Nephron progenitor cell (in vitro differentiated cells): ENCODE results near the gene GDI1.
A peak's percentile ranks its signal among the peaks of the same experiment; 100 is the strongest.

Experiments used
- DNase-seq: peaks from one replicate; pipeline ENCODE4 v3.0.0; 2021
- H3K27ac Mint-ChIP-seq: 2 replicates; pipeline ENCODE4 v1.8.0; 2021; ENCODE audit warnings: mild to moderate bottlenecking, moderate library complexity, mixed read lengths
- H3K27me3 Mint-ChIP-seq: 2 replicates; pipeline ENCODE4 v1.8.0; 2021; ENCODE audit warnings: mild to moderate bottlenecking, low read depth, mixed read lengths; ENCODE audit not compliant: poor library complexity
- H3K36me3 Mint-ChIP-seq: 2 replicates; pipeline ENCODE4 v1.8.0; 2021; ENCODE audit warnings: low read depth, mixed read lengths
- H3K4me1 Mint-ChIP-seq: 2 replicates; pipeline ENCODE4 v1.8.0; 2021; ENCODE audit warnings: mixed read lengths
- H3K4me3 Mint-ChIP-seq: 2 replicates; pipeline ENCODE4 v1.8.0; 2021; ENCODE audit warnings: mild to moderate bottlenecking, moderate library complexity, mixed read lengths
- H3K9me3 Mint-ChIP-seq: 2 replicates; pipeline ENCODE4 v1.8.0; 2021; ENCODE audit warnings: mild to moderate bottlenecking, moderate library complexity, mixed read lengths
- CTCF ChIP-seq: fragments of 200-600 bp; sonication (generic); IDR thresholded peaks from 2 replicates; pipeline ENCODE4 v1.5.0; 2021; ENCODE audit warnings: antibody characterized with exemption

GDI1 gene

DNA sequence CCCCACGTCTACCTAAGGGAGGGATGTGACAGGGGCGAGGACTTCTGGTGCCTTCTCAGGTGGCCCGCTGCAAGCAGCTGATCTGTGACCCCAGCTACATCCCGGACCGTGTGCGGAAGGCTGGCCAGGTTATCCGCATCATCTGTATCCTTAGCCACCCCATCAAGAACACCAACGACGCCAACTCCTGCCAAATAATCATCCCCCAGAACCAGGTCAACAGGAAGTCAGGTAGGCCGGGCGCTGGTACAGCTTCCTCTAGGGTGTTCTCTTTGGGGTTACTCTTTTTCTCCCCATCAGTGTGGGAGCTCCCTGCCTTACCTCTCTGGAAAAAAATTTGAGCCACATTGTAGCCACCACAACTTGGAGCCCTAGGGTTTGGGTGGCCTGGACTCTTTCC lies 4.6 kb downstream of the GDI1 start:
- H3K9me3 Mint-ChIP-seq: peaks cover 51% of the 10 kb centered on the region

GRCh38 chrX:154441984-154442707 lies 5.2 kb downstream of the GDI1 start:
- peaks cover 17% of the 10 kb centered on the region for H3K4me1 Mint-ChIP-seq
- TF ChIP-seq CTCF: no peak
- no peak for DNase-seq
- no peak overlapping the region for H3K4me3 Mint-ChIP-seq
- peak overlapping the region; percentile 36 for H3K27ac Mint-ChIP-seq
- peaks cover 5% of the 10 kb centered on the region for H3K36me3 Mint-ChIP-seq
- peaks cover 57% of the 10 kb centered on the region for H3K9me3 Mint-ChIP-seq
- no peaks in the 10 kb centered on the region for H3K27me3 Mint-ChIP-seq

More for the DNA sequence above, 4.6 kb downstream of the GDI1 start:
- peaks cover 17% of the 10 kb centered on the region for H3K4me1 Mint-ChIP-seq
- H3K4me3 Mint-ChIP-seq: no peak overlapping the region
- H3K27me3 Mint-ChIP-seq: no peaks in the 10 kb centered on the region
- H3K36me3 Mint-ChIP-seq: no peaks in the 10 kb centered on the region
- DNase-seq: no peak
- peak overlapping the region; percentile 36 for H3K27ac Mint-ChIP-seq
- TF ChIP-seq CTCF: no peak

DNA sequence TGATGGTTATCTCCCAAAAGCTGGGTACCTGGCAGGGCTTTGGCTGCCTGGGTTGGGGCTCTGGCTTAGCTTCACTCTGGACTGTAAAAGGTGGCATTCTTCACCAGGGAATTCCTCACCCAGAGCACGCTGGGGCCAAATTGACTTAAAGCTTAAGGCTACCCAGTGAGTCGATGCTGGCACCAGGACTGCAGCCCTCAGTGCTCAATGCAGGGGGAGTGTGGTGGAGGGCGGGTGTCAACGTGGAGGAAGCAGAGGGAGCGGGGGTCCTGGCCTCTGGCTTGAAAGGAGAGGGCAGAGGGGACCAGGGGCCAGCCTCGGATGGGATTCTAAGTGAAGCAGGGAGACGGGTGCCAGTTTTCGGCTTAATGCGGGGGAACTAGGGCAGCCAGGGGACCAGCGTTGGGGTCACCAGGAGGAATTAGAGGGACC lies 6.5 kb downstream of the GDI1 start:
- Mint-ChIP-seq H3K9me3 (peaks cover 61% of the 10 kb centered on the region), H3K4me3 (peak overlapping the region; percentile 80), H3K27ac (no peak overlapping the region), H3K36me3 (peaks cover 9% of the 10 kb centered on the region), H3K4me1 (peaks cover 9% of the 10 kb centered on the region), H3K27me3 (no peaks in the 10 kb centered on the region)
- no peak for DNase-seq
- no peak for TF ChIP-seq CTCF

DNA sequence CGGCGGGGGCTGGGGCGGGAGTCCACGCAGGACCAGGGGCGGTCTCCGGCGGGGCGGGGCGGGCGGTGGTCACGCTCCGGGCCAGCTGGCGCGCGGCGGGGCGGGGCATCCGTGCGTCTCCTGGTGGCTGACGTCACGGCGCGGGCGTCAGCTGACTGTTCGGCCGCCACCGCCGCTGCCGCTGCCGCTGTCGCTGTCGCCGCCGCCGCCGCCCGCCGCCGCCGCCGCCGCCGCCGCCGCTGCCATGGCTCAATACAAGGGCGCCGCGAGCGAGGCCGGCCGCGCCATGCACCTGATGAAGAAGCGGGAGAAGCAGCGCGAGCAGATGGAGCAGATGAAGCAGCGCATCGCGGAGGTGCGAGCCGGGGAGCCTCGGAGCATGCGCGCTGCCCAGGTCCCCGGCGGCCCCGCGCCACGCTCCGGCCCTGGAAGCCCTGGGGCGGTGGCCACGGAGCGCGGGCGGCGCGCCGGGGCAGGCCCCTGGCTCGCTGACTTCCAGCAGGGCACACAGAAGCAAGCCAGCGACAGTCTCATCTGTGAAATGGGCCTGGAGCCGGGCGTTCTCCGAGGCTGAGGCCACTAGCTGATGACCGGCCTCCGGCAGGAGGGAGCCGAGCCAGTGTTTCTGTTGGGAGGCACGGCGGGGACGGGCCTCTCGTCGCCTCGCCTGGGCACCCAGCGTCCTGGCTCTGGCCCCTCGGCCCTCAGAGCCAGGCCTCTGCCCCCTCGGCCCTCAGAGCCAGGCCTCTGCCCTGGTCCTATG lies 7.2 kb downstream of the GDI1 start, which contains the start of gene FAM50A:
TSS of gene FAM50A (plus strand) at position 150 of the 763 bp plus-strand sequence. CDS start at position 245, 95 bp downstream.
- H3K4me1 Mint-ChIP-seq: peaks cover 5% of the 10 kb centered on the region
- H3K27ac Mint-ChIP-seq: no peak within 1 kb of the TSS
- H3K4me3 Mint-ChIP-seq: peak within 1 kb of the TSS; percentile 80
- no peaks in the 10 kb centered on the region for H3K27me3 Mint-ChIP-seq
- peaks cover 9% of the 10 kb centered on the region for H3K36me3 Mint-ChIP-seq
- peak; percentile 79 for DNase-seq
- H3K9me3 Mint-ChIP-seq: peaks cover 58% of the 10 kb centered on the region
- TF ChIP-seq CTCF: no peak

DNA sequence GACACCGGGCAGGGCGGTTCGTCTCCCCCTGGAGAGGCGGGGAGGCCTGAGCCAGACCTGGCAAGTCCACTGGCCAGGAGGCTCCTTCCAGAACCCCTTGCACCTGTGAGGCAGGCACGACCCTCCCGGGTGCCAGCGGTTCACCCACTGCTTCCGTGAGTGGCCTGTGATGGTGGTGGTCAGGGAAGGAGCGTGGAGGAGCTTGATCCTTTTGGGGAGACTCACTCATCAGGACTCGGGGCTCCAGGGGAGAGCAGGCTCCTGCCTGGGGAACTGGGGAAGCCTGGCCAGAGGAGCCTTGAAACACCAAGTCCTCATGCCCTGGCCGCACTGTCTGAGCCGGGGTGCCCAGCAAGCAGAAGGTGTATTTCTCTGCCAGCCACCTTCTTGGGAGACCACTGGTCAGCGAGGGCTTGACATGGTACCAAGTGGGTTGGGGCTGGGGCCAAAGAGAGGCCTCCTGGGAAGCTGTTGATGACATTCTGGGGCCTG lies 7.8 kb downstream of the GDI1 start:
- DNase-seq: no peak
- H3K36me3 Mint-ChIP-seq: peaks cover 9% of the 10 kb centered on the region
- no peaks in the 10 kb centered on the region for H3K27me3 Mint-ChIP-seq
- peaks cover 57% of the 10 kb centered on the region for H3K9me3 Mint-ChIP-seq
- H3K27ac Mint-ChIP-seq: no peak overlapping the region
- peaks cover 5% of the 10 kb centered on the region for H3K4me1 Mint-ChIP-seq
- no peak for TF ChIP-seq CTCF
- H3K4me3 Mint-ChIP-seq: peak overlapping the region; percentile 42
